Mesothelial cell of epicardium (in vitro differentiated cells): Measurements from ENCODE around the gene KIAA0825. TPM values are rescaled to one million over a fixed set of nuclear protein-coding genes. Genes with fewer than 3 reads are reported as not detected.

Experiments used
- DNase-seq, 2 experiments: peaks; one replicate each; pipeline ENCODE4 v3.0.0; 2021; ENCODE audit warnings: low spot score in 2 of 2; ENCODE audit not compliant: unreplicated experiment in 2 of 2
- H3K27ac Mint-ChIP-seq: 2 replicates; pipeline ENCODE4 v1.8.0; 2021; ENCODE audit warnings: mixed read lengths
- H3K27me3 Mint-ChIP-seq: 2 replicates; pipeline ENCODE4 v1.8.0; 2021; ENCODE audit warnings: low read depth, mixed read lengths
- H3K36me3 Mint-ChIP-seq: 2 replicates; pipeline ENCODE4 v1.8.0; 2021; ENCODE audit warnings: mixed read lengths
- H3K4me1 Mint-ChIP-seq: 2 replicates; pipeline ENCODE4 v1.8.0; 2021; ENCODE audit warnings: mixed read lengths
- H3K4me3 Mint-ChIP-seq: 2 replicates; pipeline ENCODE4 v1.8.0; 2021; ENCODE audit warnings: mild to moderate bottlenecking, moderate library complexity, mixed read lengths
- H3K9me3 Mint-ChIP-seq: 2 replicates; pipeline ENCODE4 v1.8.0; 2021; ENCODE audit warnings: mixed read lengths
- total RNA-seq: library from RNA; stranded (reverse); gene quantifications from 3 replicates; pipeline ENCODE4 v1.2.1, GENCODE V29; 2021
- TF ChIP-seq, protein P1 (sequence below): fragments of 200-600 bp; sonication (generic); IDR thresholded peaks from one replicate; pipeline ENCODE4 v1.5.0; 2021; ENCODE audit warnings: antibody characterized with exemption; ENCODE audit not compliant: unreplicated experiment

The KIAA0825 gene
- total RNA-seq, 1 donor from 2014 or later: 5.4 TPM

DNA sequence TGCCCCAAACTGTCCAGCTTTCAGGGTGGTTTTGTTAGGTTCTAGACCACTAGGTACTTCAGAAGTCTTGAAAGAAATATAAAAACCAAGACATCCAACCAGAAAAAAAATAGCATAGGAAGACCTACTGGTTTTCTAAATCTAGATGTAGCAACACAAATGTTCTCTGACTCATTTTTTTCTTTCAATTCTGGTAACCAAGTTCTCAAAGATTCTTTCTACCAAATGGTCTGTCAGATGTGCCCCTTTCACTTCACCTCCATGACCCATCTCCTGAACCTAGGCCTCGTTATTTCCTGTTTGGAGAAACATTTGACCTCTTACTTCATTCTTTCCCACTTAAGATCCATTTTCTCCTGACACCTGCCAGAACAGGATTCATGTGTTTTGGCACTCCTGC, 355.3 kb downstream of the KIAA0825 start:
- TF ChIP-seq, protein P1, sequence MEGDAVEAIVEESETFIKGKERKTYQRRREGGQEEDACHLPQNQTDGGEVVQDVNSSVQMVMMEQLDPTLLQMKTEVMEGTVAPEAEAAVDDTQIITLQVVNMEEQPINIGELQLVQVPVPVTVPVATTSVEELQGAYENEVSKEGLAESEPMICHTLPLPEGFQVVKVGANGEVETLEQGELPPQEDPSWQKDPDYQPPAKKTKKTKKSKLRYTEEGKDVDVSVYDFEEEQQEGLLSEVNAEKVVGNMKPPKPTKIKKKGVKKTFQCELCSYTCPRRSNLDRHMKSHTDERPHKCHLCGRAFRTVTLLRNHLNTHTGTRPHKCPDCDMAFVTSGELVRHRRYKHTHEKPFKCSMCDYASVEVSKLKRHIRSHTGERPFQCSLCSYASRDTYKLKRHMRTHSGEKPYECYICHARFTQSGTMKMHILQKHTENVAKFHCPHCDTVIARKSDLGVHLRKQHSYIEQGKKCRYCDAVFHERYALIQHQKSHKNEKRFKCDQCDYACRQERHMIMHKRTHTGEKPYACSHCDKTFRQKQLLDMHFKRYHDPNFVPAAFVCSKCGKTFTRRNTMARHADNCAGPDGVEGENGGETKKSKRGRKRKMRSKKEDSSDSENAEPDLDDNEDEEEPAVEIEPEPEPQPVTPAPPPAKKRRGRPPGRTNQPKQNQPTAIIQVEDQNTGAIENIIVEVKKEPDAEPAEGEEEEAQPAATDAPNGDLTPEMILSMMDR: no peak
- H3K4me1 Mint-ChIP-seq: no peaks in the 10 kb centered on the region
- no peaks in the 10 kb centered on the region for H3K27me3 Mint-ChIP-seq
- H3K36me3 Mint-ChIP-seq: no peaks in the 10 kb centered on the region
- DNase-seq: no peak
- peaks cover 6% of the 10 kb centered on the region for H3K9me3 Mint-ChIP-seq
- no peak overlapping the region for H3K4me3 Mint-ChIP-seq
- no peak overlapping the region for H3K27ac Mint-ChIP-seq

DNA sequence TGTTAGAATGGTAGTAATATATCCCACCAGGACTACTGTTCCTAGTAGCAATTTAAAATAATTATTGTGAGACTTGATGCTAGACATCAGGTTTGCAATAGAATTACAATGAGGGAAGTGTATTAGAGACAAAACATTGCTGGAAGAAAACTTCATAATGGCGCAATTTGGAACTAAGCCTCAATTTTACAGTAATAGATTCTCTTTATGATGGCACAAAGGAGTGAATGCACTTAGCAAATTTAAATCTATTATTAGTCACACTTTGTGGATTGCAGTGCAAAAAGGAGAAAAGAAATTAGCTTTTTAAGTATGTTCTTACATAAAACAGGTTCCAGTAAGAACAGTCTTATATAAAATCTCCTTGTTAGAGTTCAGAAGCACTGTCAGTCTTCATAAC, 358.3 kb downstream of the KIAA0825 start:
- H3K9me3 Mint-ChIP-seq: peaks cover 6% of the 10 kb centered on the region
- no peak for DNase-seq
- no peaks in the 10 kb centered on the region for H3K36me3 Mint-ChIP-seq
- no peaks in the 10 kb centered on the region for H3K4me1 Mint-ChIP-seq
- no peaks in the 10 kb centered on the region for H3K27me3 Mint-ChIP-seq
- H3K27ac Mint-ChIP-seq: no peak overlapping the region
- TF ChIP-seq, protein P1: no peak
- H3K4me3 Mint-ChIP-seq: no peak overlapping the region

DNA sequence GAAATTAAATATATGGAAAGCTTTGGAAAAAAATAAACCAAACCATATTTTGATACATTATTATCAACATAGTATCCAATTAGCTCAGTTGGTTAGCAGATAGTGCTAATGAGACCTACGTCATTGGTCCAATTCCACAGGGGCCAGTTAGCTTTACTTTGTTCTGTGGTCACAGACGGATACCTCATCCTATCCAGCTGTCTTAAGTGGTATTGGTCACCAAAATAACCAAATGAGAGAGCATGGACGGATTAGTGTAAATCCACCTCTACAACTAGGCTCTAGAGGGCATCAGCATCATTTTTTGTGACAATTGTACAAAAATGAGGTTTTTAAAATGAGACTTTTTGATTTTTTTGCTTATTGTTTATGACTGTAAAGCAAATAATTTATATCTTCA, 364.2 kb downstream of the KIAA0825 start:
- peaks cover 5% of the 10 kb centered on the region for H3K4me1 Mint-ChIP-seq
- TF ChIP-seq, protein P1: no peak
- no peak for DNase-seq

DNA sequence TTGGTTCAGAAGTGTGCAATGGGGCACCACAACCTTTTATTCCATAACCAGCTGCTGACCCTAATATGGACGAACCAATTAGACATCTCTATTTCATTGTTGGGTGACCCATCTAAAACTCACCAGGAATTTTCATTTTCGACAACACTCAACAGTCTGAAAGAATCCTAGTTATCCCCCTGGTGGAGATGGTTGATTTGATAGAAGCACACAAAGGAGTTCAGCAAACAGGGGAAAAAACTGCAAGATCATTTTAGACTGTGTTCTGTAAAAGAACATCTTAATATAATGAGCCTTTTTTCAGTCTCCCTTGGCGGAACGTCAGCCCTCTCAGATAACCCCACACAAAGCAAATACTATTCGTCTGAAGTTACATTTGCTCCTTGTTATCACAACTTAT, 367.4 kb downstream of the KIAA0825 start:
- no peak overlapping the region for H3K4me3 Mint-ChIP-seq
- TF ChIP-seq, protein P1: no peak
- H3K36me3 Mint-ChIP-seq: no peaks in the 10 kb centered on the region
- H3K9me3 Mint-ChIP-seq: no peaks in the 10 kb centered on the region
- H3K27ac Mint-ChIP-seq: no peak overlapping the region
- H3K4me1 Mint-ChIP-seq: peaks cover 5% of the 10 kb centered on the region
- DNase-seq: no peak
- H3K27me3 Mint-ChIP-seq: no peaks in the 10 kb centered on the region

More for the DNA sequence above, 364.2 kb downstream of the KIAA0825 start:
- Mint-ChIP-seq H3K9me3 (no peaks in the 10 kb centered on the region), H3K4me3 (no peak overlapping the region), H3K36me3 (no peaks in the 10 kb centered on the region), H3K27me3 (no peaks in the 10 kb centered on the region), H3K27ac (no peak overlapping the region)

DNA sequence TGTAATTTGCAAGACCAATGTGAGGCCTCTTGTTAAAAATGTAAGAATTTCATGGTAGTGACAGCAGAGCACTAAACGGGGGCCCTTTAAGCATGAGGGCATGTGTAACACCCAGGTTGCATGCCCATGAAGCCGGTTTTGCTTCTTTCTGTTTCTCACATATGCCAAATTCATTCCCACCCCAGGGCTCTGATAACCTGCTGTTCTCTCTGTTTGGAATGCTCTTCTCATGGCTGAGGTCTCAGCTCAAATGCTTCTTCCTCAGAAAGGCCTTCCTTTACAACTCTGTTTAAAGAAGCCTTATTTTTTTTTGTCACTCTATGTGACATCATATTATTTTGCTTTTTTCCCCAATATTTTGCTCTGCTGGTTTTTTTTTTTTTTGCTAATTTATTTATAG, 369.0 kb downstream of the KIAA0825 start:
- H3K27ac Mint-ChIP-seq: no peak overlapping the region
- no peak for DNase-seq
- TF ChIP-seq, protein P1: no peak
- H3K4me1 Mint-ChIP-seq: peaks cover 5% of the 10 kb centered on the region
- no peak overlapping the region for H3K4me3 Mint-ChIP-seq
- no peaks in the 10 kb centered on the region for H3K9me3 Mint-ChIP-seq
- H3K36me3 Mint-ChIP-seq: no peaks in the 10 kb centered on the region
- H3K27me3 Mint-ChIP-seq: no peaks in the 10 kb centered on the region
